ENCODE data around the gene ZNF549. TPM values are rescaled to one million over a fixed set of nuclear protein-coding genes. Genes with fewer than 3 reads are reported as not detected.

The ZNF549 gene
- total and polyA plus RNA-seq, 10 of the 15 experiments (the other 5 are each of a cell fraction or from before 2014, with no cell fraction given) = 0.73 to 4.0 (median 2.3) TPM

- BruUV-seq (replicated peaks) = TSS peak; percentile 90
- H3K4me2 ChIP-seq (ENCODE audit: control insufficient read depth, insufficient read depth) = peak within 1 kb of the TSS; percentile 86
- H3K36me3 ChIP-seq (ENCODE audit: control insufficient read depth in 2 of 2, insufficient read depth in 2 of 2, low read length in 1 of 2) = no peaks in the 10 kb centered on the region
- H2AFZ ChIP-seq (ENCODE audit: control insufficient read depth, low read depth, low read length) = peak within 1 kb of the TSS; percentile 88
- H3K79me2 ChIP-seq (ENCODE audit: control insufficient read depth, insufficient read depth, low read length) = peaks cover 12% of the 10 kb centered on the region
- H3K27me3 ChIP-seq (replicated peaks in 1 of 2; ENCODE audit: control insufficient read depth in 2 of 2, insufficient read depth in 2 of 2, low read length in 1 of 2) = no peaks in the 10 kb centered on the region
- H3K9ac ChIP-seq (ENCODE audit: control insufficient read depth, insufficient read depth, low read length) = peak within 1 kb of the TSS; percentile 83
- no peaks in the 10 kb centered on the region for H4K20me1 ChIP-seq (ENCODE audit: control insufficient read depth, insufficient read depth)
- RAD21 ChIA-PET (ENCODE audit: unreplicated experiment) = no interaction called here
- intact Hi-C loops (cut with micrococcal nuclease; ENCODE audit: unreplicated experiment) (no loop called here), in situ Hi-C loops (cut with MboI) (no loop called here)
- H3K27ac ChIP-seq (ENCODE audit: control insufficient read depth, insufficient read depth) = peak within 1 kb of the TSS; percentile 70
- H3K4me3 ChIP-seq = peak within 1 kb of the TSS; percentile 83
- SMC1A ChIA-PET (ENCODE audit: uncharacterized antibody, unreplicated experiment) = no interaction called here
- WGBS (ENCODE audit: insufficient coverage, insufficient replicate concordance, low lambda C conversion rate, missing lambda C conversion rate) = 2% methylated on average over 49 of the region's 56 CpGs
- CTCF ChIA-PET = no interaction called here
- peaks cover 8% of the 10 kb centered on the region; the same call in 2 of the 3 replicates for H3K9me3 ChIP-seq (replicated peaks; ENCODE audit: control insufficient read depth, insufficient read depth, low read length)
- DNase-seq (ENCODE audit: low read depth, low spot score) = peak; percentile 49
- ATAC-seq = peak; percentile 100
- FAIRE-seq = peak; percentile 90
- no peaks in the 10 kb centered on the region for H3K4me1 ChIP-seq (ENCODE audit: control insufficient read depth, insufficient read depth, low read length)
- POLR2A ChIA-PET = no interaction called here
- TF ChIP-seq TCF12 (IDR thresholded peaks at IDR 0.05; ENCODE audit: low read depth, low read length) (no peak), SUPT20H (IDR thresholded peaks at IDR 0.05; ENCODE audit: borderline replicate concordance, control insufficient read depth, low read depth, low read length) (no peak), SRF (IDR thresholded peaks at IDR 0.05; ENCODE audit: low read depth in 2 of 2, low read length in 2 of 2) (0 out of 4 replicates have a peak, but pooled peaks of 1 of the 2 experiments have one; percentile 44), PBX3 (IDR thresholded peaks at IDR 0.05; ENCODE audit: insufficient replicate concordance, low read depth, low read length) (no peak), SMC3 (IDR thresholded peaks at IDR 0.05; ENCODE audit: borderline replicate concordance, low read length) (no peak), DPF2 (IDR thresholded peaks at IDR 0.05) (0 out of 2 replicates have a peak, but pooled peaks have one; percentile 15), FOXM1 (IDR thresholded peaks at IDR 0.05; ENCODE audit: low read depth, low read length) (no peak), WRNIP1 (IDR thresholded peaks at IDR 0.05; ENCODE audit: borderline replicate concordance, low read depth, low read length) (no peak), USF1 (IDR thresholded peaks at IDR 0.05; ENCODE audit: borderline replicate concordance, extremely low read length, insufficient read depth, low read depth, low read length) (no peak), POLR2AphosphoS5 (IDR thresholded peaks at IDR 0.05; ENCODE audit: low read length) (peak; percentile 76), SIX5 (IDR thresholded peaks at IDR 0.05; ENCODE audit: low read depth, low read length, severe bottlenecking) (peak; percentile 86), RUNX3 (IDR thresholded peaks at IDR 0.05; ENCODE audit: low read length) (peak; percentile 73), ZNF274 (IDR thresholded peaks at IDR 0.05; ENCODE audit: insufficient read depth, insufficient read length) (no peak), RAD51 (IDR thresholded peaks at IDR 0.05) (no peak), LARP7 (IDR thresholded peaks at IDR 0.05) (peak; percentile 59; the same call in 1 of the 2 replicates), TARDBP (IDR thresholded peaks at IDR 0.05; ENCODE audit: borderline replicate concordance) (peak; percentile 81; the same call in 1 of the 2 replicates), CREB1 (IDR thresholded peaks at IDR 0.05; ENCODE audit: low read depth) (peak; percentile 91), CBX5 (IDR thresholded peaks at IDR 0.05; ENCODE audit: low read depth) (no peak), TCF3 (IDR thresholded peaks at IDR 0.05; ENCODE audit: borderline replicate concordance, insufficient read depth, low read depth, low read length) (no peak), MYB (IDR thresholded peaks at IDR 0.05; ENCODE audit: borderline replicate concordance, low read depth, low read length) (no peak), ZNF217 (IDR thresholded peaks at IDR 0.05) (no peak), ZSCAN29 (IDR thresholded peaks at IDR 0.05) (no peak)
Measured at GRCh38 chr19:57559404-57560025, 32.4 kb downstream of the ZNF549 start, which contains the start of gene ZNF550. TSS of gene ZNF550 (minus strand) at chr19:57559863. CDS start at chr19:57559682, 181 bp downstream.

All from GM12878 (cell line).